Stimulated activated CD8-positive, alpha-beta memory T cell treated with anti-CD3 and anti-CD28 coated beads, Interleukin-12 subunit alpha, Interleukin-12 subunit beta, amount 100 ng/mL, for 4 hours (primary cell): ENCODE data around the gene TMEM229B.

Experiments used
- DNase-seq: peaks from one replicate; pipeline ENCODE4 v3.0.0-alpha.2; 2020; ENCODE audit warnings: low read depth

TMEM229B gene

DNA sequence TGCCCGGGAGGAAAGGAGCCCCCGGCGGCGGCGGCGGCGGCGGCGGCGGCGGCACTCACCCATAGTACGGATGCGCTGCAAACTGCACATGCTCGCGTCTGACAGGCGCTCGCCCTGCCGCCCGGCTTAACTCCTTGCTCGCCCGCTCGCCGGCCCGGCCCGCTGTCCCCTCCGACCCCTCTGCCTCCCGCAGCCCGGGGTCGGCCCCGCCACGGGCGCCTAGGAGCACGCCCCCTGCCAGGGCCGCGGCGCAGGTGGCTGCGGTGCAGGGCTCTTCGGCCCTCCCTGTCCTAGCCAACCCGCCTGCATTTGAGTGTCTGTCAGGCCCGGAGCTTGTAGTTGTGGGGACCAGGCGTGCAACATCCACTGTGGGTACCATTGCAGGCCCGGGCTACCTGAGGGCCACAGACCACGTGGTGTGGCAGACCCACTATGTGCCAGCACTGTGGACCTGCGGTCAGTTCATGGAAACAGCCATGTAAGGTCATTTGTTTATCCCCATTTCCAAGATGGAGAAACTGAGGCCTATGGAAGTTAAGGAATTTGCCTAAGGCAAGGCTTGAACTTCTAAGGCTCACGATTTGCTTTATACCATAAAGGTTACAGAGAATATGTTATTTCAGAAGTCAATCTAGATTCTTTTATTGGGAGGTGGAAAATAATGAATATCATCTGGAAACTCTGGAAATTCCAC lies 27.0 kb upstream of the TMEM229B start:
- DNase-seq, result no peak

- peak; percentile 17 for DNase-seq
Measured at GRCh38 chr14:67514650-67515385, 26.3 kb upstream of the TMEM229B start.

- DNase-seq, result no peak
Measured at GRCh38 chr14:67514203-67514607, 25.7 kb upstream of the TMEM229B start.

DNA sequence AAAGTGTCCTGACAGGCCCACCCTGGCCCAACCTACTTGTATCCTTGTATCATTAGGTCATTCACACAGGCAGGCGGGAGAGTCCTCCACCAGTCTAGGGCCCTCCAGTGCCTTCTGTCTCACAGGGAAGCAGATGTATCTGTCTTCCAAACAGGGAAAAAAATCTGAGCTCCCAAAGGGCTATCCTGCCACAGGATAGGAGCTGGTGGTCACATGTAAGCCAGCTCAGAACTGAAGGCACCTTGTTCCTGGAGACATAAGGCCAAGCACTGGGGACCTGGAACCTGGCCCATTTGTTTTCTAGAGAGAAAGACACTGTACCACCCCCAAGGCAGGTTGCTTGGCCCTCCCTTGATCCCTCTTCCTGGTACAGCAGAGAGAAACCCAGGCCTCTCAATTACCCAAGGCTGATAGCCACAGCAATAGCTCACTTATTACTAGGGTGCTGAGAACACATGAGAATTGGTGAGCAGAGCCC lies 25.1 kb upstream of the TMEM229B start:
- no peak for DNase-seq

GRCh38 chr14:67512463-67513310 lies 24.2 kb upstream of the TMEM229B start:
- DNase-seq, result no peak

DNA sequence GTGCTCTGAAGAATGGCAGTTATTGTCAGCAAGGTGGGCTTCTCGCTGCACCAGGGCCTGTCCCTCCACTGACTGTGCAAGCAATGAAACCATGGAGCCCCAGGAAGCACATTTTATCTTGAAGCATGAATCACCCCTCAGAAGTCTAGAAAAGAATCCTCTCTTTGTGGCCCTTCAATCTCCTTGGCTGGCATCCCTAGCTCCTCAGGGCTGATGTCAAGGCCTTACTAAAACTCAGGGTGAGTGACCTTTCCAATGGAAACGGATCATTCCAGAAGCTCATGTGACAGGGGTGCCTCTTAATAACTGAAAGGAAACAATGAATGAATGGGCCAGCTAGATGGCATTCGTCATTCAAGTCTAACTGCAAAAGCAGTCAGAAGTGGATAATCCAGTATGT lies 22.3 kb upstream of the TMEM229B start:
- no peak for DNase-seq

- no peak for DNase-seq
Measured at GRCh38 chr14:67510121-67510520, 21.6 kb upstream of the TMEM229B start.

DNA sequence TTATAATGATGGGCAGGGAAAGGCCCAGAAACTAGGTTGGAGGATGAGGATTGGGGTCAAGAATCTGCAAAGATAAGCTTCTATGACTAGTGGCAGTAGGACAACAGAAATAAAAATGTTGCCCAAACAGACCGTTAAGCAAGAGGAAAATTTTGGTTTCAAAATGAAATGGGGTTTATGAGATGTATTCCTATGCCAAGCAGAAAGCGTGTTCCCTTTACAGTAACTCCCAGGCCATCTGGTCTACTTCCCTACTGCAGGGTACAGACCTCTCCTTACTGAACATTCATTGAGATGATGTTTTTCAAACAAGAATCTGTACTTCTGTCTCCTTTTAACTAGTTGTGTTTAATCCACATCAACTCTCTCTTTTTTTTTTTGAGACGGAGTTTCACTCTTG lies 20.4 kb upstream of the TMEM229B start:
- no peak for DNase-seq

- DNase-seq, result no peak
Measured at GRCh38 chr14:67505254-67505653, 16.7 kb upstream of the TMEM229B start.

DNA sequence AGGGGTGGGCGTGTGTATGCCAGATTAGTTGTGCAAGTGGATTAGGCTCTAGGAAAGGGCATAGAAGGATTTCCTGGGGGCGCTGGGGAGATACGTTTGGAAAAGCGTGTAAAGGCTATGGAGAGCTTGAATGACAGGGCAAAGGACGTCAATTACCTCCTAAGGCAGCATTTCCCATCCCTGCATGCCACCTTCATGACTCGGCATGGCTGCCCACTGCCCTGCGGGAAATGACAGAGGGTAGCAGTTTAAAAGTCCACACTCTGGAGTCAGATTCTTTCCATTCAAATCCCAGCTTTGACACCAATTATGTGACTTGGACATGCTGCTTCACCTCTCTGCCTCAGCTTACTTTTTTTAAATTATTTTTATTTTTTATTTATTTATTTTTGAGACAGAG lies 14.8 kb upstream of the TMEM229B start:
- DNase-seq, result no peak

DNA sequence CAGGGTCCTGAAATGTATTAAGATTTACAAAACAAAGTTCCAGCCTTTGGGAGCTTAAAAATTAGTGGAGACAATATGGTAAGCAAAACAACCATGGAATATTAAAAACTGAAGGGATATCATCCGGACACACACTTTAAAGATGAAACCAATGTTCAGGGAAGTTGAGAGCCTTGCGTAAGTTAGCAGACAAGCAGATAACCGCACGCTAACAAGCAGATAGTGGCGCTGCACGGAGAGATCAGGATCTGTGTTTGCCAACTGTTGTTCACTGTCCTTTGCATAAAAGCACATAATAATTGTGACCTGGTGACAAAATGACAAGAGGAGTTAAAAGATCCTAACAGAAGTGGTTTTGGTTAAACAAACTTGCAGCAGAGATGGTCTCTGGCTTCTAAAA lies 14.3 kb upstream of the TMEM229B start:
- DNase-seq, result no peak

GRCh38 chr14:67501670-67502069 lies 13.1 kb upstream of the TMEM229B start:
- no peak for DNase-seq

- DNase-seq, result no peak
Measured at GRCh38 chr14:67500981-67501380, 12.5 kb upstream of the TMEM229B start.

GRCh38 chr14:67497716-67498115 lies 9.2 kb upstream of the TMEM229B start:
- no peak for DNase-seq

DNA sequence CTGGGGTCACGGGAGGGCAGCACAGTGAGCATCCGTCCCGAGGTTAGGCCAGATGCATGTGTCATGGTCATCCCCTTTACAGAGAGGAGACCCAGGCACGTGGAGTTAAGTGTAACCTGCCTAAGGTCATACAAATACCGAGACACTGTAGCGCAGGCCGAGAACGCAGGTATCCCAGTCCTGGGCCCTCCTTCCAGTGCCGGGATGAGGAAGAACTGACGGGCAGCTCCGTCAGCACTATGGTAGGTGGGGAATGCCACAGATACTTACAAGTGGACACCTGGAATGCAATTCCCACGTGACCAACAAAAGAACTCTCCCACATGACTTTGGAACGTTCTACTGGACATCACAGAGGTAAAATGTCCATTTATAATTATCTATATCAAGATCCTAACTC lies 8.7 kb upstream of the TMEM229B start:
- DNase-seq, result no peak

- DNase-seq, result no peak
Measured at GRCh38 chr14:67495827-67496226, 7.3 kb upstream of the TMEM229B start.

DNA sequence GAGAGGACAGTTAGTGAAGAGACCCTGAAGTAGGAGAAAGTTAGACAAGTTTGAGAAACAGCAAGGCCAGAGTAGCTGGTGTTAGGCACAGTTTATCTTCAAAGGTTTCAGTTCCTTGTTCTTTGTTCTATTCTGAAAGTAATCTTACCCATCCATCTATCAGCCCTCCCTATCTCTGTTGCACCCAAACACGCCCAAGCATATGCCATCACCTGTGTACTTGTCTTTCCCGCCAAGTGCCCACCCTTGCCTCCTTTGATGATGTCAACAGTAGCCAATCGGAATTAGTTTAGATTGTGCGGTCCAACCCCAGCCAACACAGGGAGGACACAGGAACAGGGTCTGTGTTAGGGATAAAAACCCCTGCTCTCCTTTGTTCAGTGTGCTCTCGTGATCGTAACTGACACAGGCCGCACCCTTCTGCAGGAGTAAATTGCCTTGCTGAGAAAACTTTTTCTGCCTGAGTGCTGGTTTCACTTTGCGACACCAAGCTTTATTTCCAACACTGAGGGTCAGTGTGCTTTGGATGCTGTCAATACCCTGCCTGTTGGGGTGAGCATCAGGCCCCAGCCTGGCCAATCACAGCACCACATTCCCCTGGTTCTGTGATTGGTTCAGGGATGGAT lies 4.7 kb upstream of the TMEM229B start:
- DNase-seq, result no peak

GRCh38 chr14:67492538-67492937 lies 4.0 kb upstream of the TMEM229B start:
- no peak for DNase-seq

GRCh38 chr14:67491741-67492507 lies 3.4 kb upstream of the TMEM229B start:
- no peak for DNase-seq

DNA sequence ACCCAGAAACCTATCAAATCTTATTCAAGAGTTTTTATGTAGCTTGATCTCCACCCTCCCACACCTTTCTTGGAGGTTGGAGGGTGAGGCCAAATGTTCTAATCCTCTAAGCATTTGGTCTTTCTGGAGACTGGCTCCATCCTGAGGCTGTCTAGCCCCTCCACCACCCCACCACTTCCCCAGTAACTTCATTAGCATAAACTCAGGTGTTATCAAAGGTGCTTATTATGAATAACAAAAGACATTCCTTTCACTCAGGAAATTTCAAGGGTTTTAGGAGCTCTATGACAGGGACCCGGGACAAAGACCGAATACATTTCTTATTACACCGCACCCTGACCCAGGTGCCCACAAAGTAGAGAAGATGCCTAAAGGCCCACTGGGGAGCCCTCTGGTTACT lies 2.8 kb upstream of the TMEM229B start:
- DNase-seq, result no peak

DNA sequence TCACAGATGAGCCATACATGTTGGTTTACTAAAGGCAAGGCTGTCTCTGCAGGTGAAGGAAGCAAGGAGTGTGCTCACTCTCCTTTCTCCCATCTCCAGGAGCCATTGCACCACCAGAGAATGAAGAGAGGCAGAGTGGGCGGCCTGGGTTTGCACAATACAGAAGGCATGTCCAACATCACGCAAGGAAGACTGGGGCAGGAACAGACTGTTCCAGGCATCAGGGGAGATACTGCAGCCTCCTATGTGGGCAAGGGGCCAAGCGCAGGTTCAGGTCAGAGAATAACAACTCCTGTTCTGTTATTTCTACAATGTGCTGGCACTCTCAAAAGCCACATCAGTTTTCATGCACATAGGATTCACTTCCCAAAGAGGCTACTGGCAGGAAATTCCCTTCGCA lies 1.7 kb upstream of the TMEM229B start:
- DNase-seq, result no peak

DNA sequence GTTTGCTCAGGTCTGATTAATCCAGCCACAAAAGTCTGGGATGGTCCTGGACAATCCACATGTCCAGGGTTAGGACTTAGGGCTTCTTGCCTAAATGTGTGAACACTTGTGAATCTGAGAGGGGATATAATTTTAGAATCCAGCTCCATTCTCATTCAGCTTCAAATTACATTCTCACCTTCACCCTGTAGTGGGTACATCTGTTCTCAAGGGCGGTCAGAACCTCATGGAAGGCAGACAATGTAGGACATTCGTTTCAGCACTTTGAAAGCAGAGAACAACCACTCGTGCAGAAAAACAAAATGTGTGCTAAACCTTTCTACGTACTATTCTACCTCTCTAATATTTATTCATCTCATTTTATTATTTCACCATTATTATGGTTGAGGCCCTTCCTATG lies 1.2 kb downstream of the TMEM229B start:
- DNase-seq, result no peak
